ENCODE results near the gene S100A16. TPM values are rescaled to one million over a fixed set of nuclear protein-coding genes. Genes with fewer than 3 reads are reported as not detected.

The S100A16 gene
- total and polyA plus RNA-seq, 9 of the 15 experiments (the other 6 are each of a cell fraction or from before 2014, with no cell fraction given) = 1.6 to 6.9 (median 4.3) TPM

- peaks cover 9% of the 10 kb centered on the region; the same call in 2 of the 3 replicates for H3K36me3 ChIP-seq (ENCODE audit: control insufficient read depth, insufficient read depth, low read length)
- no peak for TF ChIP-seq SAP30 (IDR thresholded peaks at IDR 0.05; ENCODE audit: borderline replicate concordance, insufficient read depth, low read depth, low read length, poor library complexity, severe bottlenecking)
- peaks cover 11% of the 10 kb centered on the region for H3K79me2 ChIP-seq (ENCODE audit: control insufficient read depth, insufficient read depth, low read length)
- no TSS peak for BruUV-seq (replicated peaks)
- no peak overlapping the region for H3K4me3 ChIP-seq
- peak overlapping the region in 1 of 2 experiments; percentile 90; a peak in 2 of 4 replicates for H3K9ac ChIP-seq (ENCODE audit: insufficient read depth in 1 of 2, low read depth in 2 of 2, low read length in 2 of 2)
- 60% methylated on average over 5 of the region's 5 CpGs for WGBS (ENCODE audit: insufficient coverage, low coverage, missing lambda C conversion rate)
- ATAC-seq (no peak), FAIRE-seq (no peak), DNase-seq (ENCODE audit: extremely low read depth in 1 of 4, low spot score in 3 of 4) (no peak)
- peaks cover 31 to 51% of the 10 kb centered on the region in 2 experiments for H3K4me1 ChIP-seq (replicated peaks in 1 of 2; ENCODE audit: control insufficient read depth in 2 of 2, insufficient read depth in 2 of 2, low read length in 2 of 2)
- no peaks in the 10 kb centered on the region for H3K9me1 ChIP-seq (ENCODE audit: control insufficient read depth, insufficient read depth, low read length)
- no peaks in the 10 kb centered on the region for H4K20me1 ChIP-seq (replicated peaks; ENCODE audit: control insufficient read depth, insufficient read depth, low read length)
- in situ Hi-C loops (cut with MboI) = no loop called here
- H3K9me3 ChIP-seq (replicated peaks; ENCODE audit: control insufficient read depth, insufficient read depth, low read depth, low read length) = no peaks in the 10 kb centered on the region
- H3K27me3 ChIP-seq (ENCODE audit: control insufficient read depth in 2 of 2, insufficient read depth in 2 of 2, low read length in 2 of 2) = no peaks in the 10 kb centered on the region
- no peak overlapping the region for H2AFZ ChIP-seq (ENCODE audit: low read depth, low read length)
- H3K4me2 ChIP-seq (ENCODE audit: insufficient read depth, low read length) = no peak overlapping the region
- no peak overlapping the region for H3K27ac ChIP-seq (ENCODE audit: extremely low read depth, low read depth, low read length)
- CTCF ChIA-PET (ENCODE audit: low intra/inter-chr PET ratio) = no interaction called here
- POLR2A ChIA-PET = interaction anchor here (1.1 to 4.3 kb wide), 7 partner anchors 9 to 63 kb away, joined by 3 to 70 read pairs (median 5); partner anchors contain the start of gene S100A14
- intact Hi-C loops (cut with micrococcal nuclease) = no loop called here
Observed at GRCh38 chr1:153629343-153629665, 16.4 kb upstream of the S100A16 start.

GRCh38 chr1:153628638-153629342, 15.9 kb upstream of the S100A16 start:
- 33% methylated on average over 6 of the region's 6 CpGs for WGBS (ENCODE audit: insufficient coverage, low coverage, missing lambda C conversion rate)
- peak overlapping the region; percentile 31; the same call in 1 of the 3 replicates for H3K27ac ChIP-seq (ENCODE audit: extremely low read depth, low read depth, low read length)
- H3K9me3 ChIP-seq (replicated peaks; ENCODE audit: control insufficient read depth, insufficient read depth, low read depth, low read length) = no peaks in the 10 kb centered on the region
- peak overlapping the region; percentile 97 for H2AFZ ChIP-seq (ENCODE audit: low read depth, low read length)
- H3K9me1 ChIP-seq (ENCODE audit: control insufficient read depth, insufficient read depth, low read length) = no peaks in the 10 kb centered on the region
- peak overlapping the region; percentile 30 to 90; a peak in 3 of 4 replicates for H3K9ac ChIP-seq (ENCODE audit: insufficient read depth in 1 of 2, low read depth in 2 of 2, low read length in 2 of 2)
- TF ChIP-seq DMBX1 (CRISPR knock-in tag; IDR thresholded peaks at IDR 0.05; ENCODE audit: borderline replicate concordance) (no peak), ARID3B (CRISPR knock-in tag; IDR thresholded peaks at IDR 0.05; ENCODE audit: borderline replicate concordance) (no peak), KLF6 (CRISPR knock-in tag; IDR thresholded peaks at IDR 0.05; ENCODE audit: borderline replicate concordance) (no peak)
- DNase-seq (ENCODE audit: extremely low read depth in 1 of 4, low spot score in 3 of 4) (no peak), ATAC-seq (no peak), FAIRE-seq (no peak)
- intact Hi-C loops (cut with micrococcal nuclease) (no loop called here), in situ Hi-C loops (cut with MboI) (no loop called here)
- H3K4me2 ChIP-seq (ENCODE audit: insufficient read depth, low read length) = peak overlapping the region; percentile 86
- no peaks in the 10 kb centered on the region for H3K27me3 ChIP-seq (ENCODE audit: control insufficient read depth in 2 of 2, insufficient read depth in 2 of 2, low read length in 2 of 2)
- POLR2A ChIA-PET = interaction anchor here (1.1 to 4.3 kb wide), 8 partner anchors 10 to 256 kb away, joined by 3 to 70 read pairs (median 6); partner anchors contain the start of gene S100A14
- CTCF ChIA-PET (ENCODE audit: low intra/inter-chr PET ratio) = no interaction called here
- H3K4me3 ChIP-seq = peak overlapping the region; percentile 20; the same call in 1 of the 2 replicates
- peaks cover 9% of the 10 kb centered on the region; the same call in 2 of the 3 replicates for H3K36me3 ChIP-seq (ENCODE audit: control insufficient read depth, insufficient read depth, low read length)
- peaks cover 31 to 48% of the 10 kb centered on the region in 2 experiments for H3K4me1 ChIP-seq (replicated peaks in 1 of 2; ENCODE audit: control insufficient read depth in 2 of 2, insufficient read depth in 2 of 2, low read length in 2 of 2)
- H4K20me1 ChIP-seq (replicated peaks; ENCODE audit: control insufficient read depth, insufficient read depth, low read length) = no peaks in the 10 kb centered on the region
- TSS peak; percentile 69 for BruUV-seq (replicated peaks)
- H3K79me2 ChIP-seq (ENCODE audit: control insufficient read depth, insufficient read depth, low read length) = peaks cover 6% of the 10 kb centered on the region; the same call in 1 of the 3 replicates

Measured in K562 (cell line).